HG02885 (cell line): ENCODE data around the gene PDK3.

Experiments used
- ATAC-seq: cut with Tn5 transposase; IDR thresholded peaks from one replicate; pipeline ENCODE4 v1.9.1; 2021; ENCODE audit warnings: mild to moderate bottlenecking; ENCODE audit not compliant: unreplicated experiment, poor library complexity

PDK3 gene

DNA sequence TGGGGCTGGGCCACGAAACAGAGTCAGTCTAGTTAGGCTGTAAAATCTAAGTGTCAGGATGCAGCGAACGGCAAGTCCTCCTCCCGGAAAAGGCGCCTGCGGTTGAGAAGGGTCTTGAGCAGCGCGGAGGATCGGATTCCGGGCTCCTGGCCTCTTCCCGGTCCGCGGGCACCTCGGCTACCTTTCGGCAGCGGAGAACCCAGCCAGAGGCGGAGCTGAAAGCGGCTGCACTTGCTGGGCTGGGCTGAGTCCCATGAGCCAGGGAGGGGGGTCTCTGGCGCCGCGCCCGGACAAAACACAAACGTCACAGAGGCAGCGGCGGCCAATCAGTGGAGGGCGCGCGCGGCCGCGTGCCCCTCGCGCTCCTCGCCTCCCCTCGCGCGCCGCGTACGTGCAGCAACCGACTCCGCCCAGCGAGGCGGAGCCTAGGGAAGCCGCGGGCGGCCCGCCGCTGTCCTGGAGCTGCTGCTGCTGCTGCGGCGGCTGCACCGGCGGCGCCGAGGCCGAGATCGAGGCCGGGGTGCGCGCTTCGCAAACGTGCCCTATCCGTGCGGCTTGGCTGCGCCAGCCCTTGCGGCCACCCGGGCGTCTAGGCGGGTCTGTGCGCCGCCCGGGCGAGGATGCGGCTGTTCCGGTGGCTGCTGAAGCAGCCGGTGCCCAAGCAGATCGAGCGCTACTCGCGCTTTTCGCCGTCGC lies at the start of gene PDK3:
PDK3 (plus strand) TSS at position 451 of the 696 bp plus-strand sequence; CDS start at position 621, 170 bp downstream.
- peak; percentile 95 for ATAC-seq

DNA sequence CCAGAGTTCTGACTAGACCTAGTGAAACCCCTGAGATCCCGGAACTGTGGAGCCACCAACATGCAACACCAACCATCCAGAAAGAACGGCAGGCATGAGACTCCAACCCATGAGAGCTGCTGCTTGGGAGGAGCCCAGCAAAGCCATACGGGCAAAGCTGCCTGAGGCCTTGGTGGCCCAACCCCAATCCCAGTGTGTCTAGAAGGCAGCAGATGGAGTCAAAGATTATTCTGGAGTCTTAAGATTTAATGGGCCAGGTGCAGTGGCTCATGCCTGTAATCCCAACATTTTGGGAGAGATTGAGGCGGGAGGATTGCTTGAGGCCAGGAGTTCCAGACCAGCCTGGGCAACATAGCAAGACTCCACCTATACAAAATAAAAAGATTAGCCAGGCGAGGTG lies 49.2 kb upstream of the PDK3 start:
- ATAC-seq = no peak

DNA sequence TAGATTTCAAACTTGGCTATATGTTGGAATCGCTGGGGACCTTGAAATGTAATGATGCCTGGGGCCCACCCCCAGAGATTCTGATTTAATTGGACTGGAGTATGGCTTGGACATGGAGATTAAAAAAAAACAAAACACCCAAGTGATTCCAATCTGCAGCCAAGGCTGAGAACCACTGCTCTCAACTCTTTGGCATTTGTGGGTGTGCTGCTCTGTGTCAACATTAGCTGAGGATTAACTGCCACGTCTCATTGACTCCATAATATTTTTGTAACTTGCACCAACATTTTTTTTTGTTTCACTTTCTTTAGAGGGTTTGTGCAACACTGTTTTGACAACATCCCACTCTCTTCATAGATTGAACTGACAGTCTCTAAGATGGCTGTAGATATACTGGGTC lies 41.1 kb upstream of the PDK3 start:
- ATAC-seq = no peak

DNA sequence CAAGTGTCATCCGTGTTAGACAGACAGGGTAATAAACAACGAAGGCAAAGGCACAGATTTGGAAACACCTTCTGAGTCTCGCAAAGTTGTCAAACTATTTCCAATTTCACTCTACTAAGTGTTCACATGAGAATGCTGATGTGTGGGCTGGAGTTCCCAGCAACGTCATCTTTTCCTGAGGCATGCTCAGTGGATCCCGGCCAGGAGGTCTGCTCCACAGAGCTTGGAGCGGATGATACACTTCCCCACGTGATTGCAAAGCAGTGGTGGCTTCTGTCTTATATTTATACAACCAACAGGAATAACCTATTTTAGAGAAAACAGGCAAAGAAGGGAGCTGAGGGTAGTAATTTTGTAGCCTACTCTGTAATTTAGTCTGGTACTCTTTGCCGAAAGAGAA lies 40.1 kb upstream of the PDK3 start:
- ATAC-seq = no peak

DNA sequence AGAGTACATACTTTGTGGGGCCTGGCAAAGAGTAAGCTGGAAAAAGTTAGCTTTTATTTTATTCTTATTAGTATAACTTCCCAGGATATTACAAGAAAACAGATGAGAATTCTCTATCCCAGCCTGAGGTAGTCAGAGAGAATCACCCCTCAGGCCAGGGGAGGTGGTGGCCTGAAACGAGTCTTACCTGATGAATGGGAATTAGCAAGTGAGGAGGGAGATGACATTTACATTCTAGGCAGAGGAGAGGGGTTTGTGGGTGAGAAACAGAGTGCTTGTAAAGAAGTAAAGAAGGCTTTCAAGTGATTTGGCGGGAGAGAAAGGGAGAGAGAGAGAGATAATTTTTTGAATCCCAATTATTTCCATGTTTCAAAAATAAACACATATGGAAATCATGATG lies 39.3 kb upstream of the PDK3 start:
- no peak for ATAC-seq

DNA sequence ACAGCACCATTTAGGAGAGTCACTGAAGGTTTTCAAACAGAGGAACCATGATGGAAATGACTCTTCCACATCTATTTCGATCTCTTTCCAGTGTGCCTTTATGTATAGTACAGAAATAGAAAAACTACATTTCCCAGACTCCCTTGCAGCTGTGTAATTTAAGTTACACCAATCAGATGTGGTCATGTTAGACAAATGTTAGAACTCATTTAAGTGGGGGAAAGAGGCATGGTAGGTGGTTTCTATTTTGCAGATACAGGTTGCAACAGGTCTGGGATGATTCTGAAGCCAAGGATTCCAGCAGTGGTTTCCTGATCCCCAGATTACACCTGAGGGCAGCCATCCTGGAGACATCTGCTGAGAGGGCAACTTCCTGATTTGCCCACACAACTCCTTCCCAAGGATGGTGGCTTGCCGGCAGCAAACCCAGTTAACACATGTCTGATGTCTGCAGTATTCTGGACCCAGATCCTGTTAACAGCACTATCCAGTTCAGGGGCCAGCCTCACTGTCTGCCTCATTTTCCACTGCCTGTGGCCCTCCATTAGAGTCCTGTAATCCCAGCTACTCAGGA lies 38.7 kb upstream of the PDK3 start:
- ATAC-seq = peak; percentile 50

DNA sequence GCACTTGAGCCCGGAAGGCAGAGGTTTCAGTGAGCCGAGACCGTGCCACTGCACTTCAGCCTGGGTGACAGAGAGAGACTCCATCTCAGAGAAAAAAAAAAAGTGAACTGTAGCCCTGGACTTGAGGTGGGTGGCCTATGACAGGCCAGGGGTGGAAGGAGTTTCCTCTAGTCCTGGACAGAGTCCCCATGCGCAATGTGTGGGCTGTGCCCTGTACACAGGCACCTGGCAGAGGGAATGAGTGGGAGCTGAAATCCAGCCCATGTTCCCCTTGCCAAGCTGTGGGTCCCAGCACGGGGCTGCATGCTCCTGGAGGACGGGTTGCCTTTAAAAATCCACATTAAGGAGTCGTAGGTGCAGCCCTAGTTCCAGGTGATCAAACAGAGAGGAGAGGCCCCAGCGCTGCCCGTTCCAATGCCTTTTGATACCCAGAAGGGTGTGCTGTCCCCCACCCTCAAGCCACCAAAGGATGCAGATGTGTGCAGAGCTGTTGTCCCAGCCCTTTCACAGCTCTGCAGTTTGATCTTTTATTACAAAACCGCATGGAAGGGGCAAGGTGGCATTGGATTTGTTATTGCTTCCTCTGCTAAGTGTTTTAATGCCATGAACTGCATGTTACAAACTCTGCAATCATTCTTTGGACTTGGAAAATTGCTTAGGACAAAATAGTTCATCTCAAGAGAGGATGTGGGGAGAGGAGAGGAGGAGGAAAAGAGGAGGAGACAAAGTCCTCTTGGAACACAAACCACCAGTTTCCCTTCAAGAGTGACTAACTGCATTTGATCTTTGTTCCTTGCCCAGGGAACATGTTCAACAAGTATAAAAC lies 38.0 kb upstream of the PDK3 start:
- ATAC-seq = no peak

DNA sequence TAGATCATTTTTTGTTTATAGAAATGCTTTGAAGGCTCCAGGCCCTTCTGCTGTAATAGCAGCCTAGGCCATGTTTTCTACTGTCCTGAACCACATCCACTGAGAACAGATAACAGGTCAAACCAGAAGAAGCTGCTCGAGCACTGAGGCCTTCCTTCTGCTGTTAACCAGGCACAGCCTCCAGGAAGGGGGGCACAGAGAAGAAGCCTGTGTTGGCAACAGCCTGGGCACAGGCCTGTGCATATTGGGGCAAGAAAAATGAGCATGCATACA lies 37.4 kb upstream of the PDK3 start:
- ATAC-seq = no peak

DNA sequence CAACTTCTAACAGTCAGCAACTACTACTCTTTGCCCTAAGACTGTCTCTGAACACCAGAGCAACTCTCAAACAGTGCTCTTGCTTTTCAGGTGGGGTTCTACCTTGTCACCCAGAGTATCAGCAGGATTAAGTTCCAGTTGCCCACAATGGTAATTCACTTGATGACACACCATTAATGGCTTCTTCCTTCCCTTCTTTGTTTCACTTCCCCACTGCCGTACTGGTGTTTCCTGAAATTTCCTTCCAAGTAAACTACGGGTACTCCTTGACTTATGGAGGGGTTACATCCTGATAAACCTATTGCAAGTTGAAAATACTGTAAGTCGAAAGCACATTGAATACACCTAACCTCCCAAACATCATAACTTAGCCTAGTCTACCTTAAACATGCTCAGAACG lies 36.6 kb upstream of the PDK3 start:
- no peak for ATAC-seq

DNA sequence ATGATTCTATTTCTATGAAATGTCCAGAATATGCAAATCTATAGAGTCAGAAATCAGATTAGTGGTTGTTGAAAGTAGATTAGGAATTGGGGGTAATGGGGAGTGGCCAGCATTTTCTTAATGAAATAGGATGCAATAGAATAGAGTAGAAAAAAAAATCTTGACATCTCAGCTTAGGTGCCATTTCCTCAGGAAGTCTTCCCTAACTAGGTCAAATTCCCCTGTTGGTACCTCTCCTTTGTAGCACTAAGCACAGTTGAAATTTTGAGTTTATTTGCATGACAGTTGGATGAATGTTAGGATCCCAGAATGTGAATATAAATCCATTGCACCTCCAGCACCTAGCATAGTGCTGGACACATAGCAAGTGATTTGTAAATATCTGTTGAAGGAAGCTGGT lies 30.0 kb upstream of the PDK3 start:
- no peak for ATAC-seq

DNA sequence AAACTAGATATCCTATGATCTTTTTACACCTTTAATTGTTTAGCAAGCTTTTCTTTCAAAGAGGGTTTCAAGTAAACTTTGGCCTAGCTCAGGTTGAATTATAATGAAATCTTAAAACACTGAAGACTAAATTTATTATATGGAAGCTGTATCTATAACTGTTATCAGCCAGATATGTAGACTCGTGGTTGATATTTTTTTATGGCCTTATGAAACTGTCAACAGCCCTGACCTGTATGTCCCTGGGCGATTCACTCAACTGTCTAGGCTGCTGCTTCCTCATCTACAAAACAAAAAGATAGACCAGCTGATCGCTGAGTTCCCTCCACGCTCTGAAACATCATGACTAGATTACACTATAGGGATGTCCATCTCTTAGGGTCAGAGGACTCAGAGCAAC lies 21.2 kb upstream of the PDK3 start:
- no peak for ATAC-seq

DNA sequence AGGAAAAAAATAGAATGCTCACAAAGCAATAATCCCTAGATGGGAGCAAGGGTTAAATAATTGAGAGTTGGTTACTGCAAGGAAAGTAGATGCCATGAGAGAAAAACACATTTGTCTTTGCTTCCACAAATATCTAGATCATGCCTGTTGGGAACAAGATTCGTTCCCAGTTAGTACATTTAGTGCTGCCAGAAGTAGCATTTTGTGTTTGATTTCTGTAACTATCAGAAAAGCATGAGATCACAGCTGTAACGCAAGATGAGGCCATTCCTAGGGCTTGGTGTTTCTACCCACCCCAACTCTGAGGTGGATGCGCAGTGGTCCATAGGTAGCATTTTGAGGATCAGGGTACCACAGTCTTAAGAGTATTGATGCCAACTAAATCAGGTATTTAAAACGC lies 20.4 kb upstream of the PDK3 start:
- ATAC-seq = no peak

DNA sequence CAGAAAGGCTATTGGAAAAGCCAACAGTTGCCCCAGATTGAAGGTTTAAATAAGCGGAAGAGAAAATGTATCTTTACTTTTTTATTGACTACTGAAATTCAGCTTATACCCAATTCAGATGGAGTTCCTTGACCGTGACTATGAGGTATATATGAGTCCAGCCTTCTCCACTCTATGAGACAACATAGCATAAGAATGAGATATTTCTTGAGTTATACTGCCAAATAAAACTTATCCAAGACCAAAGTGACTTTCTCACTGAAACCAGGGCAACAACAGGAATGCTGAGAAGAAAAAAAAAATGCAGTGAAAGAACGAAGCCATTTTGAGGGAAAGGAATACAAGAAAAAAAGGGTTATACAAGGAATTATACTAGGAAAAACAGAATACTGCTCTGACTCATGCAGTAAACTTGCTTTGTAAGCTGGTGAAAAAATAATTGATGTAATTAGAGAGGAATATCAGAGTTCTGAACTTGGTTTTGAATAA lies 16.3 kb upstream of the PDK3 start:
- no peak for ATAC-seq

DNA sequence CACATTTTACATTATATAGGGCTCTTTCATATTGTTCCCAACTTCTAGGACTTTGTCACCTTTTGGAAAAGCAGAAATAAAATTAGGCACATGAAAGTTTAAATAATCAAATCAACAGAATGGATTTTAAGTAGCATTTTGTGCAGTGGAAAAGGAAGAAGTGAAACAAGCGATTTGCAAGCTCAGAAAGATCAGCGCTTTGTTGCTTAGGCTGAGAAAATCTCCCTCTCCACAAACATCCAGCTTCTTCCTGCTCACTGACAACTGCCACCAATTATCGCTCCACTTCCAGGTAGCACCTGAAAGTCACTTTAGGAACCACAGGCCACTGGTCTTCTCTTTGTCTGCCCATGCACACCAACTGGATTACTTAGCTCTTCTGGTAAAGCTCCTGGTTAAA lies 2.0 kb upstream of the PDK3 start:
- ATAC-seq = no peak

DNA sequence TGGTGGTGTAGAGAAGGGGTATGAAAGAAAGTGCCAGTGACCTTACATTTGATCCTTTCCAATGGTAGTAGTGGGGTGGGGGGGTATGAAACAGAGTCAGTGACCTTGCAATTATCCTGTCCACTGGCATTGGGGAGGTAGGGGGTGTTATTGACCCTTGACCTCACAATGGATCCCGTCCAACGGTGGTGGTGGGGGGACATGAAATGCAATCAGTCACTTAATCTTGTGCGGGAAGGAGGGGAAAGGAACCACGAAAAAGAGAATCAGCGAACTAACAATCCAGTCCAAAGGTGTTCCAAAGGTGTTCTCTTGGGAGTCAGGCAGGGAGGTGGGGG lies 619 bp upstream of the PDK3 start:
- ATAC-seq = no peak

DNA sequence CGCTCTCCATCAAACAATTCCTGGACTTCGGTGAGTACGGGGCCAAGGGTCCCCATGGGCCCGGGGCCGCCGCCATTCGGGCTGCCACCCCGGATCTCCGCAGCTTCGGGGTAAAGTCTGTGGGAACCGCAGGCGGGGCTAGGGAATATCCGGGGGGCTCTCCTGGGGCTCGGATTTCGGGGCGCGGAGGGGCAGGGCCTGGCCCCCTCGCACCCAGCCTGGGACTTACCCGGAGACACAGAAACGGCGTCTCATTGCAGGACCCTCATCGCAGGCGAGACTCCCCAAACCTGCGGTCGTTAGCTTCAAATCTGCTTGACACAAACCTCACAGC lies 413 bp downstream of the PDK3 start:
- peak; percentile 17 for ATAC-seq

DNA sequence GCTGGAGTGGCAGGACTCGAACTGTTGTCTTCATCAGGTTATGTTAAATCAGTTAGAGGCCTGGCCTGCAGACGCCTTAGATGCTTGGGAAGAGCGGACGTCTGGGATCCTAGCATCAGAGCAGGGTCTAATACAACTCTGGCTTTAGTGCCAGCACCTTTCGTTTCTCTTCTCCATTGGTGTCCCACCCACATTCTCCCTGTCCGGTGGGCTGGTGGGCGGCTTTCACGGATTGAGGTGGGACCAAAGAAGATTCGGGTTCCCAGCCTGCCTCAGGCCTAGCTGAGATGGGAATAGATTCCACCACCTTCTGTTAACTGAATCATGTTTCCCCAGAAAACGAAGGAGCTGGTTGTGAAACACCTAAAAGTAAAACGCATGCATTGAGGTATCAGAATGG lies 939 bp downstream of the PDK3 start:
- no peak for ATAC-seq

DNA sequence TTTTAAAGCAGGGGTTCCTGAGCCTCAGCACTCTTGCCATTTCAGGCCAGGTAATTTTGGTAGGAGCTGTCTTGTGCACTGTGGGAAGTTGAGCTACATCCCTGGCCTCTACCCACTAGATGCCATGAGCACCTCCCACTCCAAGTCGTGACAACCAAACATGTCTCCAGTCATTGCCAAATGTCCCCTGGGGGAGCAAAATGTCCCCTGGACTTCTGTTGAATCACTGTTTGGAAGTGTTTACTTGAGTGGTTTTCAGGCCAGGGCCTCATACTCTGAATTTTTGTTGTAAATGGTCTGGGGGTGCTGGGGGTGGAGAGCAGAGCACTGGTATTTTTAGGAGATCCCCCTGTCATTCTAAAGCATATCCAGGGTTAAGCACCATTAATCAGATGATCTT lies 3.2 kb downstream of the PDK3 start:
- ATAC-seq = no peak

DNA sequence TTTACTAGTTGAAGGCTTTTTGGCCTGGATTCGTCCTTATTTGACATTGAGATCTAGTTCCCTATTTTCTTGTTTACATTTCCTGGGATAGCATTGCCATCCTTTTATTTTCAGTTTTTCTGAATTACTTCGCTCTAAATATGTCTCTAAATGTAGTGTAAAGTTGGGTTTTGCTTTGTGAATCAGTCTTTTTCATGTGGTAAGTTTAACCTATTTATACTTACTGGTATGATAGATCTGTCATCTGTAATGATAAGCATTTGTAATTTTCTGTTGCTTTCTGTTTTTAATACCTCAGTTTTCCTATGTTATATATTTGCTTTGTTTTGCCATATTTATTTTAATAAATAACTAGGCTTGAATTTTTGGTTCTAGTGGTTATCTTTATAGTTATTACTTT lies 6.7 kb downstream of the PDK3 start:
- ATAC-seq = no peak

DNA sequence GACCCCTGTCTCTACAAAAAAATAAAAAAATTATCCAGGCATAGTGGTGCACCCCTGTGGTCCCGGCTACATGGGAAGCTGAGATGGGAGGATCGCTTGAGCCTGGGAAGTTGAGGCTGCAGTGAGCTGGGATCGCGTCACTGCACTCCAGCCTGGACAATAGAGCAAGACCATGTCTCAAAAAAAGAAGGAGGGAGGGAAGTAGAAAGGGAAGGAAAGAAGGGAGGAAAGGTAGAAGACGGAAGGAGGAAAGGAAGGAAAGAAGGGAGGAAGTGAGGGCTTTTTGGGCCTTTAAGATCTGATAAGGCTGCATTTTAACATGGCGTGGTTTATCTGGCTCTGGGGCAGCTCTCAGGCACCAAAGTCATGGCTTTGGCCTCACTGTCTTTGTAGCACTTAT lies 10.4 kb downstream of the PDK3 start:
- ATAC-seq = no peak

DNA sequence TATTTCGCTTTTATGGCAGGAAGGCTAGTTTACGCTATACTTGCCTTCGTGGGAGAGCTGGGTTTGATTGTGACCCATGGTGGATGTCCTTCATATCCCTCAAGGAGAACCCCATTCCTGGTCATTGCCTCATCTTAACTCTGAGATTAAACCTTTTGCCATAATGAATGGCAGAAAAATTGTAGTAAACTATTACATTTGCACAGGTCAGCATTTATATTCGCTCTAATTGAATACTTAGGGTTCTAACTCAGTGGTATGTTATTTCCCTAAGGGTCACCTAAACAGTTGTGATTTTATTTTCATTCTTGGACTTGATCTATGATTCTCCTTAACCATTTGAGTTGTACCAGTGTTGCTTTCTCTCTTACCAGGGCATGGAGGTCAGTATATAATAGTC lies 13.4 kb downstream of the PDK3 start:
- ATAC-seq = no peak

DNA sequence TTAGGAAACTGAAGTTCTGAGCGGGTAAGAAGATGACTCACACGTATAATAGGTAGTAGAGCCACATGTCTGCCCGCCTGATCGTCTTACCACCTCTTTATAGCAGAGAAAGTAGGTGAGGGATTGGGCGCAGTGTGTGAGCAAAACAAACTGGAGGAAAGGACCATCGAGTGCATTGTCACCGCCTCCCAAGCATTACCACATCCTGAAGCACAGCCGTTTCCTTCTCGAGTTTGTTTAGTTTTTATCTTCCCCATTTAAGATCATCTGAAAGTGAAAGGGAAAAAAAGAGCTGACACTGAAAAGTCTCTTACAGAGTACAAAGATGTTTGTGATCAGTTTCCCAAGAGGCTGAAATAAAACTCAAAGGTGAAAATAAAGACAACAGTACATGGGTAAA lies 14.8 kb downstream of the PDK3 start:
- peak; percentile 90 for ATAC-seq
